Stimulated activated CD8-positive, alpha-beta memory T cell treated with anti-CD3 and anti-CD28 coated beads, Interleukin-15, amount 100 ng/mL, for 48 hours (primary cell): ENCODE data around the gene AP5M1.
"Not testable (repeated sequence)": the region's sequence is repeated elsewhere in the genome, so short reads cannot be mapped to it uniquely, and the experiment has no call there.

Experiments used
- DNase-seq, 2 donors: peaks; one replicate each; pipeline ENCODE4 v3.0.0-alpha.2; 2020; ENCODE audit warnings: low read depth in 2 of 2

The AP5M1 gene

GRCh38 chr14:57290751-57291150 is 22.0 kb downstream of the AP5M1 start:
- no peak for DNase-seq

DNA sequence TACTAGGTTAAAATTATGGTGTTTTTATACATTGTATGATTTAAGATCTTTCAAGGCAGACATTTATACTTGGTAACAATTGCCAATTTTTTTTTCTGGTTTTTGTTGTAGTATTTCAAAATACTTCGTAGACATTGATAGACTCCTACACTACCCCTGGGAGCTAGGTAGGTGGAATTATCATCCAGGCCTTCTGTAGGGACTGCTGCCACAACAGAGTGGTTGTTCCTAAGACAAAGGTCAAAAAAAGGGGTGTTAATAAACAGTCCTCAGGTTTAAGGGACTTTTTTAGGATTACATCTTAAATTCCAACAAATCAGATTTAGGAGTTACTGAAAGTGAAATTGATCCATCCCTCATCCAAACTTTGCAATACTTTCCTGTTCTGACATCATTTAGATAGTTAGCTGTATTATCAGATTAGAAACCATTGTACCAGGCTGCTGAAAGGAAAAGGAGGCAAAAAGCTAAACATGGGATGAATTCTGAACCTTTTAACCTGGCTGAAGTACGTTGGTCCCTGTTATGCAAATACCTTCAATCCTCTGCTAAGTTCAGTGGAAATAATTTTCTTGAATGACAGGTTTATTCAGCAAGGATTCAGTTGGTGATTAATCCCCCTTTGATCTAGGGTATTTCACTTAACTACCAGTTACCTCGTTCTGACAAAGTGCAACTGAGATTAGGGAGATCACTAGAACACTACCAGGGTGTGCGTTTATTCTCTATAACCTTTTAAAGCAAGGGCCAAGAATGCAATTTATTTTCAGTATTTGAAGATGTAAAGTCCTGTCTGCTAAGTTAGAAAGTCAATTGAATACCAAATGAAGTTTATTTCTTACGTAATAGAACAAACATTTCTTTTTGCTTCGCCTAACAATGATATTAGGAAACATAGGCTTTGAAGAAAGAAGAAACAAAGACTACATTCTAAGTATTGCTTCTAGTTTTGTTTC is 23.2 kb downstream of the AP5M1 start:
- DNase-seq, result no peak

DNA sequence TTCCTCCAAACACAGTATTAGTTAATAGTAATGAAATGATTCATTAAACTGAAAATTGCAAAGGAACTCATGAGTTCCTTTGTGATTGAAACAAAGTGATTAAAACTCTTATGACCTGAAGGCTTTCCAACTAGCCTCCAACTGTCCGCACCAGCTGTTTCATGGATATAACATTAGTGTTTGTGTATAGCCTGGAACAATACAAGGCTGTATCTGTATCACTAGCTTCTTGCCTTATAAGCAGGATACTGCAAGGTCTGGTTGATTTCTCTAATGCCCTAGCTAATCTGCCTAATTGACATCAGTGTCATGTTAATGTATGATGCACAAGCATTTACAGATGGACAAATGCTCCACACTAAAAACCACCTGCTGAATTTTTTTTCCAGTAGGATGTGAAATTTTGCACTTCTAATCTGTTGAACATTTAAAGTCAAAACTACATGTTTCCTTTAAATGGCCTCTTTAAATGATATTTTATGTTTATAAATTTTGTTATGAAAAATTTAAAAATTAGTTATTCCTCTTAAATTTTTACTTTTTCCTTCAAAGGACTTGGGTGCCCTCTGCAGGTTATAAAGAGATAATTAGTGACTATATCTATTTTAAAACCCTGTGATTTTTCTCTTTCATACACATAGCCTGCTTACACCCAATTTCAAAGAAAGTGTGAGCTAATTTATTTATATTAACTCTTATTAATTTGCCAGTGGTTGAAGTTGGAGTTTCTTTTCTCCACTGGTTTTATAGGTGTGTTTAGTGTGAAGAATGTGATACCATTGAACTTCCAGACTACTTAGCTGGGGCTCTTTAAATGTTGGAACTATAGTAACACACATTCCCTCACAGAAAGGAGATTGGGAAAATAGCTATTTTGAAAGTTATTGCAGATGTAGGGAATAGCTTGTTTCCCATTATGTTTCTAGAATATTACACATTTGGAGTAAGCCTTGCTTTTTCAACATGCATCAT is 25.4 kb downstream of the AP5M1 start:
- DNase-seq, result no peak

DNA sequence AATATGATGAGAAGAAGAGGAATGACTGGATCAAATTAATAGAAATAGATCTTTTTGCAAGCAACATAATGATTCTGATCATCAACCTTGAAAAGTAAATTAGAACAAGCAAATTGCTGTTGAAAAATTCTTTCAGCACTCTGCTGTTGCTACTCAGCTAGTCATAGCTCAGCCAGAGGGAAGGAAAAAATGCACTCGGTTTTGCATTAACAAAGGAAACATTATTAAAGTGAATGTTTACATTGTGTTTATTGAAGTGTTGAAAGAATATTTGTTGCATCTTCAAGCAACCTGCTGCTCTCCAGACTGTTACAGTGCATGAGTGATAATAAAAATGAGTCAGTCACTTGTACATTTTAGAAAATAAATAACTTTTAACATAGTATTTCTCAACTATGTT is 26.5 kb downstream of the AP5M1 start:
- no peak for DNase-seq

DNA sequence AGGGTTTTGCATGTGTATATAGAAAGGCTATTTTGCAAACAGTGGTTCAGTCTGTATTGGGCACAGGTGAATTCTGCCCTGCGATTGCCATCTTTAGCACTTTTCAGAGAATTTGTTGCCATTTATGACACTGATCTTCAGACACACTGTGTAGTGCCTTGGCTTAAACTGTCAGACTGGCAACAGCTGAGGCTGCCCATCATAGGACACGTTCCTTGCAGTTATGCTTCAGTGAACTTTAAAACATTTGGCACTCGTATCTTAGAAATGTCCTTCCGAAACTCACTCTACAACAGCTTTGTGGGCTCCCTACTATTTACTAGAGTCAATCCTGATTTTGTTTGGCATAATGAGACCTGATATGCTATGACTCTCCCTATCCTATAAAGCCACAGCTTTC is 29.1 kb downstream of the AP5M1 start:
- DNase-seq, result no peak

DNA sequence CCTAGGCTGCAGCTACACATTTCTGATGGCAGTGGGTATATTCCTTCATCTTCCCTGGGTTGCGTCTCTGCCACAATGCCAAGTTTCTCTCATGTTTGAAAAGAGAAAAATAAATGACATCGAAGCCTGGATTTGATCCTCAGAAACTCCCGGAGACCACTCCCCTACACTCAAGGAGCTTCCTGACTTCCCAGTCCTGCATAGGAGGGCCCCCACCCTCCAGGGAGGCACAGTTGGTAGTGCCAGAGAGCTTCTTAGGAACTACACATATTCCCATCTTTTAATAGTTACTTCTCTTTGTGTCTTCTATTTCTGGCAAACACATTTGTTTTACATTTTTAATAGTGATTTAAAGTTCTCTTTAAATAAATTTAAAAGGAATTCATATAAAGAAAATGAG is 30.7 kb downstream of the AP5M1 start:
- no peak for DNase-seq

DNA sequence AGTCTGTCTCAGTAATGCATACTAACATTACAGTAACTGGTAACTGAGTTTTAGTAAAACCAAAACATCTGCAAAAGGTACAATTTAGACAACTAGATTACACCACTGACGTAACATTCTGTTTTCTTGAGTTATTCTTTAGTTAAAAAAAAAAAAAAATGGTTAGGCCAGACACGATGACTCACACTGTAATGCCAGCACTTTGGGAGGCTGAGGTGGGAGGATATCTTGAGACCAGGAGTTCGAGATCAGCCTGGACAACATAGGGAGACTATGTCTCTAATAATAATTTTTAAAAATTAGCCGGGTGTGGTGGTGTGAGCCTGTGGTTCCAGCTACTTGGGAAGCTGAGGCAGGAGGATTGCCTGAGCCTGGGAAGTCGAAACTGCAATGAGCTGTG is 34.1 kb downstream of the AP5M1 start:
- DNase-seq, result no peak

- no peak for DNase-seq
Measured at GRCh38 chr14:57314396-57315089, 45.8 kb downstream of the AP5M1 start.

GRCh38 chr14:57317248-57317833 is 48.6 kb downstream of the AP5M1 start:
- DNase-seq, result peak; percentile 14 to 43

DNA sequence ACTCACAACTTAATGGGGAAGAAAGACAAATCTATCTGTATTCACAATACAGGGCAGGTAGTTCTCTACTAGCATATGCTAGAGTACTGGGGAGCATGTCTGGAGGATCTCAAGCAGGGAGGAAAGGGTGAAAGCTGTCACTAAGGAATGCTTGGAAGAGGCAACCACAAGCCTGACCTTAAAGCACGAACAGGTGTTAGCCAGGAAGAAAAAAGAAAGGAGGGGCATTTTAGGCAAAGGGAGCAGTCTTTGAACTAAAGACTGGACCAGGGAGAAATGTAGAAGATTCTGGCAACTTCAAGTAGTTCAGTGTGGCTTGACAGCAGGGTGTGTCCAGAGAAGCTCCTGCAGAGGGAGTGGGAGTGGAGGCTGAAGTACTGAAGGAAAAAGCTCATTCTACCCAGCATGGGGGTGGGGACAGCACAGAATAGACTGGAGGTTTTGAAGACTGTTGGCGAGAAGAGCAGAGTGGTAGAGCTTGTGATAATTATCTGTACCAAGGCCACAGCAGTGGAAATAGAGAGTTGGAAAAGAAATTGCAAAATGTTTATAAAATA is 50.9 kb downstream of the AP5M1 start:
- no peak for DNase-seq

DNA sequence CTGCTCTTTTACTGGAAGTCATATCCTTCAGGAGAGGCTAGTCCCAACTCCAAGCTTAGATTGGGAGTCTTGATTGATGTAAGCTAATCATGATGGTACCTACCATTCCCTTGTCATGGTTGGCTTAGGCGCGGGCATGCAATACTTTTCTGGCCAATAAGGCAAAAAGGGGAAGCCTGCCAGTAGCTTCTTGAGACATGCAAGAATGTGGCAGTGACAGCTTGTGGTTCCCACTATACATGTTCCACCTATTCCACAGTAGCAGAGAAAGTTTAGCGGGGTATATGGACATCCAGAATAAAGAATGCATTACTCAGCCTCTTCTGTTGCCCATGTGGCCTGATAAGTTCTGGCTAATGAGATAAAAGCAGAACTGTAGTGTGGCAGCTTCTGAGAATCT is 55.0 kb downstream of the AP5M1 start:
- no peak for DNase-seq

DNA sequence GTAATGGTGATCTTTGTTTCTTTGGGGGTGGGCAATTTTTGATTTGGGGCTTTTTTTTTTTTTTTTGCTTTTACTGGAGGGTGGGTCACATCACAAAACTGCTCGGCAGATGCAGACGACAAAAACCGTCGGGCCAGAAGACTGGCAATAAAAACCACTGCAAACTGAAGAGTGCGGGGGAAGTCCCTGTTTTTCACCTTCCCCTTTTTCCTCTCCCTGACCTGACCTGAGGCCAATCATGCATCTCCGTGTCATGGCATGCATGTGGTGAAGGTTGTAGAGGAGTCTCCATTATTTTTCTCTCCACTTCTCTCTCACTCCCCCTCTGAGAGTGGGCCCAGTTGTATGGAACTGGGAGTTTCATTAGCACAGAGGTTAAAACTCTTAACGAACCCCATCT is 57.5 kb downstream of the AP5M1 start:
- no peak for DNase-seq

GRCh38 chr14:57329833-57330232 is 61.1 kb downstream of the AP5M1 start:
- no peak for DNase-seq

DNA sequence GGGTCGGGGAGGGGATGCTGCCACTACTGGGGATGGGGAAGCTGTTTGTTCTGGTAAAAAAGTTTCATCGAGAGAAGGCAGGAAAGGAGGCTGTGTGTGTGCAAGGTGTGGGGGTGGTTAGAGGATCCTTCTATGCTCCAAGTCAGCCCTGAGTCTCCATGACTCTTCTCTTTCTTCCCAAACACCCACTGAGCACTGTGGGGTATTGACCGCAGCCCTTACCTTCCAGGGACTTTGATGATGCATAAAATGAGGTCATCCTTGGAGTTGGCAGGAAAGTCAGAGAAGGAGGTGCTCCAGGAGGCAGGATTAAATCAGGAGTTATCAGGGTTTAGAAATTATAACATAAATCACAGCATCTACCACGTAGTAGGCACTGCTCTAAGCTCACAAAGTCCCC is 63.7 kb downstream of the AP5M1 start:
- DNase-seq, result not testable (repeated sequence)

- DNase-seq, result not testable (repeated sequence)
Measured at GRCh38 chr14:57333726-57334125, 65.0 kb downstream of the AP5M1 start.

DNA sequence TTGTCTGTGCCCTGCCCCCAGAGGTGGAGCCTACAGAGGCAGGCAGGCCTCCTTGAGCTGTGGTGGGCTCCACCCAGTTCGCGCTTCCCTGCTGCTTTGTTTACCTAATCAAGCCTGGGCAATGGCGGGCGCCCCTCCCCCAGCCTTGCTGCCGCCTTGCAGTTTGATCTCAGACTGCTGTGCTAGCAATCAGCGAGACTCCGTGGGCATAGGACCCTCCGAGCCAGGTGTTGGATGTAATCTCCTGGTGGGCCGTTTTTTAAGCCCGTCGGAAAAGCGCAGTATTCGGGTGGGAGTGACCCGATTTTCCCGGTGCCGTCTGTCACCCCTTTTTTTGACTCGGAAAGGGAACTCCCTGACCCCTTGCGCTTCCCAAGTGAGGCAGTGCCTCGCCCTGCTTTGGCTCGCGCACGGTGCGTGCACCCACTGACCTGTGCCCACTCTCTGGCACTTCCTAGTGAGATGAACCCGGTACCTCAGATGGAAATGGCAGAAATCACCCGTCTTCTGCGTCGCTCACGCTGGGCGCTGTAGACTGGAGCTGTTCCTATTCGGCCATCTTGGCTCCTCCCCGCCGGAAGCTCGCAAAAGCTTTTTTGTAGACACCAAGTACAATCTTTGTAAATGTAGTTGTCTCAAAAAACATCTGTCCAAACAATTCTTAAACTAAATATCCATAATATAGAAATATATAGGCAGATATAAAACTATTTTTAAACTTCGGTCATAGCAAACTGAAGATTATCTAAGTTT is 75.0 kb downstream of the AP5M1 start:
- DNase-seq, result not testable (repeated sequence)

DNA sequence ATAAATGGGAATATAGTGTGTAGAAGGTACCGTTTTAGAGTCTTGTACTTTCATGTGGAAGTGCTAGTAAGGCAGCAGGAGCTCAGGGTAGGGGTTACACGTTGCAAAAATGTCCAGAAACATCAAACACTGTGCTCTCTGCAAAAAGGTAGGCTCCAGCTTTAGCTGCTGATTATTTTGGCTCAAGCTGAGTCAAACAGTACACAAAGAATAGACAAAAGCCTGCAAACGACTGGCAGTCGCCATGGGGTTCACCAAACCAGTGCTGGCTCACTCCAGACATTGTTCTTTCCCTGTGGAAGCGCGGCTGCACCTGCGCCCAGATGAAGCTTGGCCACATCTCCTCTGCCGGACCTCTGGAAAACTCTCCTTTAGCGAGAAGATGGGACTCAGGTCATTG is 76.3 kb downstream of the AP5M1 start:
- no peak for DNase-seq

- DNase-seq, result no peak
Measured at GRCh38 chr14:57346741-57347140, 78.0 kb downstream of the AP5M1 start.
